ENCODE results near the gene PAK3. TPM values are rescaled to one million over a fixed set of nuclear protein-coding genes. Genes with fewer than 3 reads are reported as not detected.

The PAK3 gene
- 0.56 and 0.68 TPM in 2 replicates for total RNA-seq (2014; rRNA removed; shearing (Covaris generic))

GRCh38 chrX:111095974-111096895, at the start of gene PAK3:
TSS of gene PAK3 (plus strand) at chrX:111096191. CDS start at chrX:111123104, 26,913 bp downstream.
- peak; percentile 72 for DNase-seq (ENCODE audit: low spot score)

DNA sequence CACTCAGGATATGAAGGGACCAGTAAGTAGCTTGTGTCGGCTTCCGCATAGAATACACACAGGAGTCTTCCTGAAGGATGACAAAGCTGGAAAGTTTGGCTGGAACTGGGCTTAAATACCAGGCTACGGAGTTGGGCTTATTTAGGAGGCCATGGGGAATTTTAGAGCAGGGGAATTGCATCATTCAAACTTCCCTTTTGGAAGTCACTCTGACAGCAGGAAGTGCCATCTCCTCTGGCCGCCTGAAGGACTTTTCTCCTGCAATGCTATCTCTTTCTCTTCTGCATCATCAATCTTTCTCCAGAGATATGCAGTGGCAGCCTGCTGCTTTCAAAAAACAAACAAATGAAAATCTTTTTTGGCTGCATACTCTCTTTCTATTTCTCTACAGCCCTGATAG, 48.4 kb upstream of the PAK3 start:
- no peak for DNase-seq (ENCODE audit: low spot score)

DNA sequence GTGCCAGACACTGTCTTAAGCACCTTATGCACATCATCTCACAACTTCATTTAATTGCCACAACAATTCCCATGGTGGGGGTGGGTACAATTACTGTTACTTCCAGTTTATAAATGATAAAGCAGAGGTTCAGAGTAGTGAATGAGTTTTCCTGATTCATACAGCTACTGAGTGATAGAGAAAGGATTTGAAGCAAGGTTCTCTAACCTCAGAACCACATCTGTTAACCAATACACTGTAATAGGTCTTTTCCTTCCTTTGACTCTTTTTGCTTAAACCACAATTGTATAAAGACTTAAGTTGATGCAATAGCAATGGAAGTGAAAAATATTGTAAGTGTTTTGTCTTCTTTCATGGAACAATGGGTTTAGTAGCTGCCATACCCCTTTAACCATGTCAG, 43.5 kb upstream of the PAK3 start:
- DNase-seq (ENCODE audit: low spot score), result no peak

- DNase-seq (ENCODE audit: low spot score), result no peak
Observed at GRCh38 chrX:111071542-111072277, 24.3 kb upstream of the PAK3 start.

DNA sequence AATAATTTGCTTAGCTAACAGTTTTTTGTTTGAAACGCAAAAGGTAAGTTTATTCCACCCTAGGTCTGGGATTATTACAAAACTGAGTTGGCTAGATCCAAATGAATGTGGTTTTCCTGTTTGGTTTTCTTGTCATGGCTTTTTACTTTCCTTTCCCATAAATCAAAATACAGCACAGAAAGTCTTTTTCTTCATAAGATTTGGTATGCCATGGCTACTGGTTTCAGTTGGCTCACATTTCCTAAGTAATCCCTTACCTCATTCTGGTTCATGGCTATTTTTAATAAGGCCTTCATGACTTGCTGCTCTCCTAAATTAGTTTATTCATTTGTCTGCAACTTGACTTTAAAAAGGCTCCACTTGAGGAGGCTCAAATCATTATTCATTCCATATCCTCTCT, 12.9 kb upstream of the PAK3 start:
- DNase-seq (ENCODE audit: low spot score), result peak; percentile 26

- no peak for DNase-seq (ENCODE audit: low spot score)
Observed at GRCh38 chrX:111086591-111087006, 9.4 kb upstream of the PAK3 start.

GRCh38 chrX:111088628-111089027, 7.4 kb upstream of the PAK3 start:
- DNase-seq (ENCODE audit: low spot score), result no peak

DNA sequence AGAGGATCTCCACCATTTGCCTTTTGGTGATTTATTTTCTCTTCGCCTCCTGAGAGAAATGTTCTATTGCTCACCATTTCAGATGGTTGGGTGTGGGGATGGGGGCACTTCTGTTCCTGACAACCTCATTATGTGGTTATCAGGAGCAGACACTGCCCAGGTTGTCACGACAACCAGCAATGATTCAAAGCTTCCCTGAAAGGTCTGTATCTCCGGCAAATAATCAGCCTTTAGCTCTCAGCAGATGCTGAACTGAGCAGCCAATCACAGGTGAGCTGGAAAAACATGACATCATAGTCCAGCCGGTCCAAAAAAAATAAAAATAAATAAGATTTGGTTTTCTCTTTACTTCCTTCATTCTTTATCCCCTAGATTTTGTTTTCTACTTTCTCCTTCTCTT, 5.5 kb upstream of the PAK3 start:
- no peak for DNase-seq (ENCODE audit: low spot score)

DNA sequence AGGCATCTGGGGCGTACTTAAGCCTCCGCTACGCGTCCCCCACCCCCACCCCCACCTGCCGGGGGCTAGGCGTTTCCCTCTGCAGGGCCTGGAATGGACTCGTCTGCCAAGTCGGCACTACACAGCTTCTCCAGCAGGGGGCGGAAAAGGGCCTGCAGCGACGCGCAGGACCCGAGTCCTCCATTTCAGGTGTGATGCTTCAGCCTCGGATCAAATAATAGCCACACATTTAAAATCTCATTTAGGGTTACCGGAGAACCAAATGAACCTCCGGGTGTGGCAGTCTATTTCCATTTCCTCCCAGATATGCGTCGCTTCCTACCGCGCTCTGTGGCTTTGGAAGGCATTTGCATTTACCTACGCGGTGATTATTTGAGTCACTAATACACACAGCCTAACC, 2.9 kb downstream of the PAK3 start:
- peak; percentile 19 for DNase-seq (ENCODE audit: low spot score)

DNA sequence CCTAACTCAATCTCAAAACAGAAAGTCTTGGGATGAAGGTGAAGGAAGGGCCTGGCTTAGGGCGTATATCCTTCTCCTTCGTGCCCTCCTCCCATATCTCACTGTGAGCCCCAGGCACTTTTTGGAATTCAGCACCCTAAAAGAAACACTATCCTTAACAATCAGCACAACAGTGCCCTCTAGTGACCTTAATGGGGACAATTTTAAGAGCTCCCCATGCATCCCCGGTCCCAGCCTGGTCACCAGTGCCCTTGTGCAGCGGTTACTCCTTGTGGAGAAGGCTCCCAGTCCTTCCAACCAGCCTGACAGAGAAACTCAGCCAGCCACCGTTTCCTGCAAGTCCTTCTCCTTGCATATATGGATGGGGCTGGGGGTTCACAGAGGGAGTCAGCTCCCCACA, 4.2 kb downstream of the PAK3 start:
- peak; percentile 39 for DNase-seq (ENCODE audit: low spot score)

DNA sequence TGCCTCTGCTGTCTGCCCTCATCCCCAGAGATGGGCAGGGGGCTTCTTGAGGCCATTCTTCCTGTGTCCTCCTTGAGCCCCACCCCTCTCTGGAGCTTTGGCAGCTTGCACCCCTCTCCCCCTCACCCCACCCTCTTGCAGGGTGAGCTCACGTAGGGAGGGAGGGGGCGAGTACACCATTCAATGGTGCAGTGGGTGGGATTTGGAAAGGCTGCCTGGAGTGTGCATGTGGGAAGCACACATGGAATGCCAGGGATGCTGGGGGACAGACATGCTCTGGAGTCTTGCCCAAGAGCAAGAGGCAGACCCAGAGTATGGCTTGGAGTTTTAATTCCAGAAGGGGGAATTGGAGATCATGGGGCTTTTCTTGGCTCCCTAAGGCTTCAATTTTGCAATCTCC, 5.6 kb downstream of the PAK3 start:
- DNase-seq (ENCODE audit: low spot score), result no peak

GRCh38 chrX:111102636-111103035, 6.6 kb downstream of the PAK3 start:
- DNase-seq (ENCODE audit: low spot score), result no peak

DNA sequence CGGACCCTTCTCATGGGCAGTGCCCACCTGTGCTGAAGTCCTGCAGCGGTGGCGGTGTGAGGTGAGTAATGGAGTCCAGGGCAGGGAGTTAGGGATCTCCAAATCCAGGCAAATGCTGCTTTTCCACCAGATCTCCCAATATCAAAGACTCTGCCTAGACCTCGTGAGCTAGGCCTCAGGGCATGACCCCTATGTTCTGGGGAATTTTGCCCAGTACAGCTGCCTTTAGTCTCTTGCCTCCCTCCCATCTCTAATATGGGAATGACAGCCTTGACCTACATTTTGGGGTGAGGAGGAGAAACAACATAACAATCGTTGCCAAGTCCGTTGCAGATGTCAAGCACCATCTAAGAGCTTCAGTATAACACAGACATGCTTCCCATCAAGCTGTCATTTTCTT, 7.3 kb downstream of the PAK3 start:
- DNase-seq (ENCODE audit: low spot score), result no peak

- DNase-seq (ENCODE audit: low spot score), result no peak
Observed at GRCh38 chrX:111110098-111110775, 14.2 kb downstream of the PAK3 start.

DNA sequence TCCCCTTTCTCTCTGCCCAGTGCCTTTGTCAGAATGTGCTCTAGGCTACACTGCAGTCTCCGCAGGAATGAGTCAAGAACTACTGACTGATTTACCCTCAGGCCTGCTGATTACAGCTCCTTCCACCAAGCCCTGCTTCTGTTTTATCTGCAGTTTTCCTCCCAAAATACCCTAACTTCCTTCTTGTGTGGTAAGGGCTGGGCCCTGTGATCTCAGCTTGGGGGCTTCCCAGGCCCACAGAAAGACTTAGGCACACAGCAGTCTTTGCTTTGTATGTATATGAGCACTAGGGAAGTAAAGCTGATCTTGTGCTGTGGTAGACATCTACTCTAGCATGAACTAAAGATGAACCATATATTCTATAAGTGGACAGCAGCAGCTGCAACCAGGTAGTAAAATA, 18.8 kb downstream of the PAK3 start:
- no peak for DNase-seq (ENCODE audit: low spot score)

- DNase-seq (ENCODE audit: low spot score), result no peak
Observed at GRCh38 chrX:111116666-111117065, 20.7 kb downstream of the PAK3 start.

- DNase-seq (ENCODE audit: low spot score), result no peak
Observed at GRCh38 chrX:111119341-111119740, 23.4 kb downstream of the PAK3 start.

GRCh38 chrX:111123125-111123524, 27.1 kb downstream of the PAK3 start:
- no peak for DNase-seq (ENCODE audit: low spot score)

- DNase-seq (ENCODE audit: low spot score), result no peak
Observed at GRCh38 chrX:111123606-111124179, 27.7 kb downstream of the PAK3 start.

DNA sequence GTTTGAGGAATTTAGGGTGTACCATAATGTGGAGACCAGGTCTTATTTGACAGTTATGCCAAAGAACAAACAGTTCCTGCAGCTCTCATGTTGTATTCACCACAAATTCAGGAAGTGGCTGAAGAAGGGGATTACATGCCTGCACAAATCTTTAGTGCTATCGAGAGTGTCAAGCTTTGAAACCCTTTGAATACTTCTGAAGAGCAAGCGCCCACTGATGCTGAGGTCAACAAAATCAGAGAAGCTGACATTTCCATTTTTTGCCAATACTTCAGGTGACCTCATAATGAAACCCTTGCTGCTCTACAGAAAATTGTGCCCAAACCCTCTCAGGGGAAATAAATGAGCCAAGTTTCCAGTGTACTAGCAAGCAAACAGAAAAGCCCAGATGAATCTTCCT, 28.4 kb downstream of the PAK3 start:
- no peak for DNase-seq (ENCODE audit: low spot score)

DNA sequence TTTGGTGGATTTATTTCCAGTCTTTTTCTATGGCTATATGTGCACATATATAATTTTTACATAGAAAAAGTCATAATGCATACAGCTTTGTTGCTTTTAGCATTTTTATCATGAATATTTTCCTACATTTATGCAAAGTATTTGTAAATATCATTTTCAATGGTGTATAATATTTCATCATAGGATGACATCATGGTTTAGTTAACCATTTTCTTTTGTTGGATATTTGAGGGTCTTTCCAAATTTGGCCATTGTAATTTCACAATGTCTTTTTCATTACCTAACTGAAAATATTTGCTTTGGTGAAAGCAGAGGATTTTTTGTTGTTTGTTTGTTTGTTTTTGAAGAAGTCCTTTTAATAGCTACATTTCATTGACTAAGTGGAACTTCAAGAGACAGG, 31.0 kb downstream of the PAK3 start:
- no peak for DNase-seq (ENCODE audit: low spot score)

- DNase-seq (ENCODE audit: low spot score), result no peak
Observed at GRCh38 chrX:111129921-111130320, 33.9 kb downstream of the PAK3 start.

Data from H4 (cell line).